Measurements from ENCODE around the gene SPG11.

DNA sequence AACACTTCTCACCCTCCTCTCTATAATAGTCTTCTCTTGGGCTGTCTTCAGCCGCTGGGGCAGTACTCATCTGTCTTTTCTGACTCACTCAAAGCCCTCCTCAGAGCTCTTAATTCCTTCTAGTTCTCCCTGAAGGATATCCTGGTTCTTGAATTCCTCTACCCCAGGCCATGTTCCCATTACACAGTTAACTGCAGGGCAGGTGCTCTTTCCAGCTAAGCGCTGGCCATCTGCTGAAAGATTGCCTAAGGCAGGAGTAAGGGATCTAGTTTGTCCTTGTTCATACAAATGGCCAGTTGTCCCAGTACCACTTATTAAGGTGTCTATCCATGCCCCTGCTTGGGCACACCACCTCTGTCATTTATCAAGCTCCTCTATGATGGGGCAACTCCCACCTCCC is 10.2 kb upstream of the SPG11 start:
- TF ChIP-seq, protein P1, sequence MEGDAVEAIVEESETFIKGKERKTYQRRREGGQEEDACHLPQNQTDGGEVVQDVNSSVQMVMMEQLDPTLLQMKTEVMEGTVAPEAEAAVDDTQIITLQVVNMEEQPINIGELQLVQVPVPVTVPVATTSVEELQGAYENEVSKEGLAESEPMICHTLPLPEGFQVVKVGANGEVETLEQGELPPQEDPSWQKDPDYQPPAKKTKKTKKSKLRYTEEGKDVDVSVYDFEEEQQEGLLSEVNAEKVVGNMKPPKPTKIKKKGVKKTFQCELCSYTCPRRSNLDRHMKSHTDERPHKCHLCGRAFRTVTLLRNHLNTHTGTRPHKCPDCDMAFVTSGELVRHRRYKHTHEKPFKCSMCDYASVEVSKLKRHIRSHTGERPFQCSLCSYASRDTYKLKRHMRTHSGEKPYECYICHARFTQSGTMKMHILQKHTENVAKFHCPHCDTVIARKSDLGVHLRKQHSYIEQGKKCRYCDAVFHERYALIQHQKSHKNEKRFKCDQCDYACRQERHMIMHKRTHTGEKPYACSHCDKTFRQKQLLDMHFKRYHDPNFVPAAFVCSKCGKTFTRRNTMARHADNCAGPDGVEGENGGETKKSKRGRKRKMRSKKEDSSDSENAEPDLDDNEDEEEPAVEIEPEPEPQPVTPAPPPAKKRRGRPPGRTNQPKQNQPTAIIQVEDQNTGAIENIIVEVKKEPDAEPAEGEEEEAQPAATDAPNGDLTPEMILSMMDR (IDR thresholded peaks at IDR 0.05; ENCODE audit: borderline replicate concordance, extremely low read depth, low read length, poor library complexity, severe bottlenecking) = no peak
- TF ChIP-seq EZH2 (IDR thresholded peaks at IDR 0.05; ENCODE audit: borderline replicate concordance, low read depth, low read length, severe bottlenecking) = no peak
